Measurements from ENCODE around the gene SLC16A9. TPM values are rescaled to one million over a fixed set of nuclear protein-coding genes. Genes with fewer than 3 reads are reported as not detected.

Gene SLC16A9
- total RNA-seq, 4 donors from 2014 or later = 0.44 to 2.3 (median 1.3) TPM

DNA sequence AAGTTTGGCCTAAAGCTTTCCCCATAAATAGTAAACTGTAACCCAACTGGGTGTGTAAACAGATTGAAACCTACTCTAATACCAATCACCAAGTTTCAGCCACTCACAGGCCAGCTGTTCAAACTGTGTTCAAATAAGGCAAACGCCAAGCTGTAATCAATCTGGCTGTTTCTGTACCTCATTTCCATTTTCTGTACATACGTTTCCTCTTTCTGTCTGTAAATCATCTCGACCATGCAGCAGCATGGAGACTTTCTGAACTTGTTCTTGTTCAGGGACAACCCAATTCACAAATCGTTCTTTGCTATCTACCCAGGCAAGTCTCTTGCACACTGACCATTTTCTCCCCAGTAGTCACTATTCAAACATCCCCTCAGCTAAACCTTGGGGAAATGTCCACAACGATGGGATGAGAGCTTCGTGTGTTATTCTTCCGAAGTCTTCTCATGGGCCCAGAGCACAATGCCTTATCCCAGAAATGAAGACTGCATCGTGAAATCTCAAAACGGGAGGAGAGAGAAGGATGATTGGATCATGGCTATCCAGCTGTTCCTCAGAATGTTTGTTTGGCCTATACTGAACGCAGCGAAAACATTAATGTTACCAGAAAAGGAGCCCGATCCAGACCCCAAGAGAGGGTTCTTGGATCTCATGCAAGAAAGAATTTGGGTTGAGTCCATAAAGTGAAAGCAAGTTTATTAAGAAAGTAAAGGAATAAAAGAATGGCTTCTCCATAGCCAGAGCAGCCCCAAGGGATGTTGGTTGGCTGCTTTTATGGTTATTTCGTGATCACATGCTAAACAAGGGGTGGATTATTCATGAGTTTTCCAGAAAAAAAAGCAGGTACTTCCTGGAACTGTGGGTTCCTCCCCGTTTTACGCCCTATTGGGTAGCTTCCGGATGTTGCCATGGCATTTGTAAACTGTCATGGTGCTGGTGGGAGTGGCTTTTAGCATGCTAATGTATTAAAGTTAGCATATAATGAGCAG is 86.2 kb downstream of the SLC16A9 start:
- Histone ChIP-seq H3K4me3 (peak overlapping the region in 1 of 4 donors; percentile 9), H3K27ac (peak overlapping the region in 2 of 4 donors; percentile 32 to 56), H3K4me1 (peaks cover 0 to 16% (median 0%) of the 10 kb centered on the region in 4 donors), H3K9me3 (no peaks in the 10 kb centered on the region), H3K27me3 (no peaks in the 10 kb centered on the region), H3K36me3 (no peaks in the 10 kb centered on the region)
- WGBS, 2 donors = 59 to 62% methylated on average over 16 of the region's 16 CpGs
- TF ChIP-seq, protein P1, sequence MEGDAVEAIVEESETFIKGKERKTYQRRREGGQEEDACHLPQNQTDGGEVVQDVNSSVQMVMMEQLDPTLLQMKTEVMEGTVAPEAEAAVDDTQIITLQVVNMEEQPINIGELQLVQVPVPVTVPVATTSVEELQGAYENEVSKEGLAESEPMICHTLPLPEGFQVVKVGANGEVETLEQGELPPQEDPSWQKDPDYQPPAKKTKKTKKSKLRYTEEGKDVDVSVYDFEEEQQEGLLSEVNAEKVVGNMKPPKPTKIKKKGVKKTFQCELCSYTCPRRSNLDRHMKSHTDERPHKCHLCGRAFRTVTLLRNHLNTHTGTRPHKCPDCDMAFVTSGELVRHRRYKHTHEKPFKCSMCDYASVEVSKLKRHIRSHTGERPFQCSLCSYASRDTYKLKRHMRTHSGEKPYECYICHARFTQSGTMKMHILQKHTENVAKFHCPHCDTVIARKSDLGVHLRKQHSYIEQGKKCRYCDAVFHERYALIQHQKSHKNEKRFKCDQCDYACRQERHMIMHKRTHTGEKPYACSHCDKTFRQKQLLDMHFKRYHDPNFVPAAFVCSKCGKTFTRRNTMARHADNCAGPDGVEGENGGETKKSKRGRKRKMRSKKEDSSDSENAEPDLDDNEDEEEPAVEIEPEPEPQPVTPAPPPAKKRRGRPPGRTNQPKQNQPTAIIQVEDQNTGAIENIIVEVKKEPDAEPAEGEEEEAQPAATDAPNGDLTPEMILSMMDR (IDR thresholded peaks at IDR 0.05) = no peak
- TF ChIP-seq POLR2A (IDR thresholded peaks at IDR 0.05) (no peak), EP300 (IDR thresholded peaks at IDR 0.05) (no peak)
- DNase-seq (ENCODE audit: low spot score in 2 of 2) = peak in 1 of 2 donors; percentile 34

DNA sequence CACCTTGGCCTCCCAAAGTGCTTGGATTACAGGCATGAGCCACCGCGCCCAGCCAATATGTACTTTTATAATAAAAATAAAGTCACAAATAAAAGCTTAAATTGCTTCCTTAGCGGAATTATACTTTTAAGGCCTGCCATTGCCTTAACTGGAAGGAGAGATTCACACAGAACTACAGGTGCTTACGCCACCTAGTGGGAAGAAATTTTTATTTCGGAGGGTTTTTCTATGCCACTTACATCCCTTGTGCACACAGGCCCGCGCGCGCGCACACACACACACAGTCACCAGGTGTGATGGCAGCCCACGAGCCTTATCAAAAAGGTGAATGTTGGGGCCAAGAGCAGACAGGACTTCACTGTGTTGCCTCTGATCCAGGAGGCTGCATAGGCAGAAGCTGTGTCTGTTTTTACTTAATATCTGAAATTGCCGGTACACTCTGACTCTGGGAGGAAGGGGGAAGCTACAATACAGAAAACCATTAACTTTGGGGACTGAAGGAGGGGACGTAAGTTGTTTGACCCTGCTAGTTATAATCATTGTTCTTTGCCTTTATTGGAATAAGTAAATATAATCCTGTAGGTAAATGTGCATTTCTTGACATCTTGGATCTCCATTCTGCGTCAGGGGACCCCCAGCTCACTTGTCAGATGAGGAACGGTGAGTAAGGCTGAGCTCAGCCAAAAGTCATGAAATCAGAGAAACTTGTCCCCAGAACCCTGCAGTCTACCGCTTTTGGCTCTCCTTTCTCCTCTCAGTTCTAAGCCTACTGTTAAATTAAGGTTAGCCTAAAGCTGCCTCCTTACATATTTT is 87.1 kb downstream of the SLC16A9 start:
- peak in 1 of 2 donors; percentile 65 for DNase-seq (ENCODE audit: low spot score in 2 of 2)
- WGBS, 2 donors = 64 to 73% methylated on average over 16 of the region's 16 CpGs
- no peaks in the 10 kb centered on the region for H3K27me3 ChIP-seq
- no peak overlapping the region for H3K4me3 ChIP-seq
- no peaks in the 10 kb centered on the region for H3K9me3 ChIP-seq
- no peaks in the 10 kb centered on the region for H3K36me3 ChIP-seq
- H3K4me1 ChIP-seq = peaks cover 0 to 24% (median 0%) of the 10 kb centered on the region in 4 donors
- TF ChIP-seq, protein P1 (IDR thresholded peaks at IDR 0.05) = peak; percentile 37 to 59 (median 50)
- TF ChIP-seq POLR2A (IDR thresholded peaks at IDR 0.05) = no peak
- H3K27ac ChIP-seq = peak overlapping the region in 1 of 4 donors; percentile 32

DNA sequence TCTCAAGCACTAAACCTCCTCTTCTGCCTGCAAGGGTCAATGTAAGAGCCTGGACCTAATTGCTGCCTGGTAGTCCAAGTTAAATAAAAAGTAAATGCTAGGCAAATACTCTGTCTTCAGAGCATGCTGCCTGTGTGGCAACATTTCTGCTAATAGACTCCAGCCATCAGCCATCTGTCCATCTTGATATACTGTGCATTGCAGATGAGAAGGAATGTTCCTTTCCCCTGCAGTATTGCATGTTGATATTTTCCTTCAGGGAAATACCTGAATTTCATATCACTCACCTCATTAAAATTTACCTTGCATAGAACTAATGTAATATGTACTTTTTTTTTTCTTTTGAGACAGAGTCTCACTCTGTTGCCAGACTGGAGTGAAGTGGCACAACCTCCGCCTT is 87.9 kb downstream of the SLC16A9 start:
- TF ChIP-seq EP300 (IDR thresholded peaks at IDR 0.05) (no peak), POLR2A (IDR thresholded peaks at IDR 0.05) (no peak)

DNA sequence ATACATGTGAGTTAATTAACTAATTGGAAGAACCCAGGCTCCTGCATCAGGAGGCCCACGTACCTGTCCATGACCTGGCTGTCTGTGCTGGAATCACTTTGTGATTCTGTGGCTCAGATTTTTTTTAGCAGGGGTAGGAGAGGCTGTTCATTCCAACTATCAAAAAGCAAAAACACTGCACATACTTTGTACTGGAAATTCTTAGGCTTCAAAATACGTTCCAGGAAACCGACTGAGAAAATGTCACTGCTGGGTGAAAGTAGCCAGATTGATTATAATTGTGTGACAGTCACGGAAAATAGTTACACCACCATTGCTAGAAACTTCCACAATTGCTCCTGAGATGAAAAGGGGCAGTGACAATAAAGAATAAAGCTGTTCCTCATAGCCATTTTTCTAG is 91.0 kb downstream of the SLC16A9 start:
- Histone ChIP-seq H3K27ac (no peak overlapping the region), H3K4me1 (peaks cover 0 to 20% (median 0%) of the 10 kb centered on the region in 4 donors), H3K27me3 (no peaks in the 10 kb centered on the region), H3K4me3 (no peak overlapping the region), H3K36me3 (no peaks in the 10 kb centered on the region), H3K9me3 (no peaks in the 10 kb centered on the region)
- no peak for TF ChIP-seq EP300 (IDR thresholded peaks at IDR 0.05)
- WGBS, 2 donors = 30 to 35% methylated on average over 4 of the region's 4 CpGs
- DNase-seq (ENCODE audit: low spot score in 2 of 2) = no peak

More for the DNA sequence above, 87.9 kb downstream of the SLC16A9 start:
- 97 to 100% methylated on average over 1 of the region's 1 CpG for WGBS, 2 donors
- peaks cover 0 to 24% (median 0%) of the 10 kb centered on the region in 4 donors for H3K4me1 ChIP-seq
- H3K27me3 ChIP-seq = no peaks in the 10 kb centered on the region
- no peak for DNase-seq (ENCODE audit: low spot score in 2 of 2)
- no peaks in the 10 kb centered on the region for H3K9me3 ChIP-seq
- H3K4me3 ChIP-seq = no peak overlapping the region
- H3K27ac ChIP-seq = no peak overlapping the region
- H3K36me3 ChIP-seq = no peaks in the 10 kb centered on the region

DNA sequence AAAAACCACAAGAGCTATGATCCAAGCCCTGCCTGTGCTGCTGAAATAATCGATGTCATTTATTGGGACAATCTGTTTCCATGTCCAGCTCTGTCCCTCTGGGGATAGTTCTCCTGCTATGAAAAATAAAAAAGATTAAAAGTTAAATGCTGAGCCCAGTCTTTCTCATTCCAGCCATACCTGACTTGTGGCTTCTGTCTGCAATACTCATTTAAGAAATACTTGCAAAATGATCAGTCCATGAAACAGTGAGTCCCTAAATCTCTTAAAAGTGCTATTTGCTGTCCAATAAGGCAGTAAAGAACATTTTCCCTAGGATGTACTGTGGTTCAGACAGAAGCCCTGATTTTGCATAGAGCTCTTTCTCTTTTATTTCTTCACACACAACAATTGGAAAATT is 91.7 kb downstream of the SLC16A9 start:
- no peaks in the 10 kb centered on the region for H3K9me3 ChIP-seq
- no peak for DNase-seq (ENCODE audit: low spot score in 2 of 2)
- 52 to 60% methylated on average over 1 of the region's 1 CpG for WGBS, 2 donors
- no peaks in the 10 kb centered on the region for H3K27me3 ChIP-seq
- TF ChIP-seq POLR2A (IDR thresholded peaks at IDR 0.05) (no peak), EP300 (IDR thresholded peaks at IDR 0.05) (no peak)
- TF ChIP-seq, protein P1 (IDR thresholded peaks at IDR 0.05) = no peak
- H3K4me1 ChIP-seq = peaks cover 0 to 20% (median 0%) of the 10 kb centered on the region in 4 donors
- no peak overlapping the region for H3K27ac ChIP-seq
- no peaks in the 10 kb centered on the region for H3K36me3 ChIP-seq
- H3K4me3 ChIP-seq = no peak overlapping the region
